Skeletal muscle satellite cell (primary cell): Measurements from ENCODE around the gene FRMD3.
A peak's percentile ranks its signal among the peaks of the same experiment; 100 is the strongest.

ENCODE experiments used
- H3K27me3 ChIP-seq: 2 replicates; pipeline ENCODE4 v1.7.0; 2013; ENCODE audit warnings: low read length; ENCODE audit not compliant: control insufficient read depth, insufficient read depth
- H3K36me3 ChIP-seq: 2 replicates; pipeline ENCODE4 v1.7.0; 2013; ENCODE audit warnings: mild to moderate bottlenecking, control low read depth, low read length; ENCODE audit not compliant: insufficient read depth
- H3K4me1 ChIP-seq: 2 replicates; pipeline ENCODE4 v1.7.0; 2013; ENCODE audit warnings: low read length; ENCODE audit not compliant: control insufficient read depth, insufficient read depth
- H3K4me2 ChIP-seq: 2 replicates; pipeline ENCODE4 v1.7.0; 2013; ENCODE audit warnings: mild to moderate bottlenecking, low read length
- H3K4me3 ChIP-seq: 2 replicates; pipeline ENCODE4 v1.7.0; 2013; ENCODE audit warnings: low read length
- H3K9ac ChIP-seq: 2 replicates; pipeline ENCODE4 v1.7.0; 2013; ENCODE audit warnings: mild to moderate bottlenecking, low read depth, low read length, moderate library complexity
- H3K9me3 ChIP-seq: replicated peaks from 2 replicates; pipeline ENCODE4 v1.7.0; 2013; ENCODE audit warnings: mild to moderate bottlenecking, control low read depth, low read length

The FRMD3 gene

GRCh38 chr9:83557317-83557716, 19.1 kb upstream of the FRMD3 start:
- H3K4me2 ChIP-seq = no peak overlapping the region
- H3K9me3 ChIP-seq = no peaks in the 10 kb centered on the region
- no peaks in the 10 kb centered on the region for H3K36me3 ChIP-seq
- no peaks in the 10 kb centered on the region for H3K27me3 ChIP-seq
- H3K4me3 ChIP-seq = no peak overlapping the region
- no peaks in the 10 kb centered on the region for H3K4me1 ChIP-seq
- H3K9ac ChIP-seq = no peak overlapping the region

DNA sequence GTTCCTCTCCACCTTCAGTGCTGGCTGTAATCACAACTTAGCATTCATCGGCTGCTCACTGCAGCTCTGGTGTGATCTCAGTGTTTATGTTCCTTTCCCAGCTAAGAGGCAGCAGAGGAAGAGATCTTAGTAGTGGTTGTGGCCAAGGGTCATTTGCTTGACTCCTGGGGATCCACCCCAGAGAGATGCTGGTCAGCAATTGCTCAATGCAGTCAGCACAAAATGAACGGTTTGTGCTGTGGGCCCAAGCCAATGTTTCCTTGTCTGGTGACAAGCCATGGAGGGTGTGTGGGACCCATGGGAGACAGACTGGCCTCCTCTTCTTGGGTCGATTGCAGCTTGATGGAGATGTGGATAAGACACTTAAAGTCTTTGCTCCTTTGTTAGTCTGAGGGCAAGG, 16.1 kb upstream of the FRMD3 start:
- no peaks in the 10 kb centered on the region for H3K9me3 ChIP-seq
- H3K4me2 ChIP-seq = no peak overlapping the region
- H3K9ac ChIP-seq = no peak overlapping the region
- H3K27me3 ChIP-seq = no peaks in the 10 kb centered on the region
- no peak overlapping the region for H3K4me3 ChIP-seq
- no peaks in the 10 kb centered on the region for H3K36me3 ChIP-seq
- H3K4me1 ChIP-seq = no peaks in the 10 kb centered on the region

GRCh38 chr9:83544002-83544698, 5.9 kb upstream of the FRMD3 start:
- no peak overlapping the region for H3K9ac ChIP-seq
- no peaks in the 10 kb centered on the region for H3K4me1 ChIP-seq
- no peaks in the 10 kb centered on the region for H3K36me3 ChIP-seq
- H3K4me3 ChIP-seq = no peak overlapping the region
- H3K9me3 ChIP-seq = no peaks in the 10 kb centered on the region
- no peaks in the 10 kb centered on the region for H3K27me3 ChIP-seq
- no peak overlapping the region for H3K4me2 ChIP-seq

DNA sequence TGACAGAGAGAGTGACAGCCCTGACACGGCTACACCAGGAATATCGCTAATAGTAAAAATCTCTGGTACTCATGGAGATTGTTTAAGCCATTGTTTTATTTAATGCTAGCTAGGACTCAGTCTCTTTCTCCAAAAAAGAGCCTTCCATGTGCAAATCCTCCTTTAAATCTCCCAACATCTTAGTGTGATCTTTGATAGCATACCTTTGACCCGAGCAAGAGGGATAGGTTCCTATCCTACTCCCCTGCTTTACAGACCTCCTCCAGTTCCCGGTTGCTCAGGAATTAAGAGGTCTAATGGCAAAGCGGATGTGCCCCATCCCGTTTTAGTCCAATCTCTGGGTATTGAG, 663 bp upstream of the FRMD3 start:
- no peaks in the 10 kb centered on the region for H3K36me3 ChIP-seq
- peak overlapping the region; percentile 79 for H3K4me2 ChIP-seq
- no peaks in the 10 kb centered on the region for H3K9me3 ChIP-seq
- peak overlapping the region; percentile 2 for H3K9ac ChIP-seq
- peak overlapping the region; percentile 77 for H3K4me3 ChIP-seq
- peaks cover 22% of the 10 kb centered on the region for H3K27me3 ChIP-seq
- H3K4me1 ChIP-seq = peaks cover 10% of the 10 kb centered on the region

GRCh38 chr9:83537331-83538171, 650 bp downstream of the FRMD3 start:
- Histone ChIP-seq H3K27me3 (peaks cover 22% of the 10 kb centered on the region), H3K4me3 (peak overlapping the region; percentile 77), H3K4me2 (peak overlapping the region; percentile 79), H3K4me1 (peaks cover 10% of the 10 kb centered on the region), H3K9me3 (no peaks in the 10 kb centered on the region), H3K9ac (peak overlapping the region; percentile 44), H3K36me3 (no peaks in the 10 kb centered on the region)

- H3K4me1 ChIP-seq = peaks cover 10% of the 10 kb centered on the region
- no peak overlapping the region for H3K4me3 ChIP-seq
- H3K27me3 ChIP-seq = peaks cover 22% of the 10 kb centered on the region
- H3K9me3 ChIP-seq = no peaks in the 10 kb centered on the region
- H3K36me3 ChIP-seq = no peaks in the 10 kb centered on the region
- no peak overlapping the region for H3K9ac ChIP-seq
- H3K4me2 ChIP-seq = no peak overlapping the region
Measured at GRCh38 chr9:83536332-83536731, 1.9 kb downstream of the FRMD3 start.

DNA sequence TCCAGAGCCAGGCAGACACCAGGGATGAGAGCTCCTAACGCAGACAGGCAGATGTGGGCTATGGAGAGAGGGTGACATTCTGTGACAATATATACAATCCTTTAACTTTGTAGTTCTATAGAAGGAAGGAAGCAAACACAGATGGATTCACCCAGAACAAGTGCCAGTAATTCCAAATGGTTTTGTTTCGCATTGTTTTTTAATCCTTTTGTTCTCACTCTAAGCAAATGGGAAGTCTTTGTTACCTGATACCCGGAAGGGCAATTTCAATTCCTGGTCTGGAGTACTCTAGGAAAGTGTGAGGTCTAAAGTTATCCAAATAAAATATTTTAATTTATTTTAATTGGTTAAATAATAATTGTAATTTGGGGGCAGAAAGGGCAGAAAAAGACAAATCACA, 2.5 kb downstream of the FRMD3 start:
- no peak overlapping the region for H3K9ac ChIP-seq
- no peak overlapping the region for H3K4me3 ChIP-seq
- peaks cover 22% of the 10 kb centered on the region for H3K27me3 ChIP-seq
- no peaks in the 10 kb centered on the region for H3K9me3 ChIP-seq
- H3K4me1 ChIP-seq = peaks cover 10% of the 10 kb centered on the region
- H3K36me3 ChIP-seq = no peaks in the 10 kb centered on the region
- H3K4me2 ChIP-seq = no peak overlapping the region

DNA sequence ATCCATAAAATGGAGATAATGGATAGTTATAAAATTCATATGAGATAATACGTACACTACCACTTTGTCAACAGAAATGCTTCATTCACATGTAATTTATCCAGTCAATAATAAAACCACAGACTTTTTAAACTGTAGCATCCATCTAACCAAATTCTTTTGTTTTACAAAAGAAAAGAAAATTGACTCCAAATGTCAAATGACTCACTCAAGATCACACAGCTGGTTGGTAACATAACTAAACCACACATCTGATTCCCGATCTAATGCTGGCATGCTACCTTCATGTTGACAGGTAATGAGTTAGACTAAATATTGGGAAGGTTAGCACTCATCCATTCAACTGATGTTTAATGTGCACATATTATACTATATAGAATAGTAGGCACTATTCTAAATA, 4.9 kb downstream of the FRMD3 start:
- H3K9me3 ChIP-seq = no peaks in the 10 kb centered on the region

GRCh38 chr9:83526901-83527300, 11.3 kb downstream of the FRMD3 start:
- no peaks in the 10 kb centered on the region for H3K9me3 ChIP-seq
- no peaks in the 10 kb centered on the region for H3K4me1 ChIP-seq
- H3K4me2 ChIP-seq = no peak overlapping the region
- no peak overlapping the region for H3K4me3 ChIP-seq
- H3K9ac ChIP-seq = no peak overlapping the region
- no peaks in the 10 kb centered on the region for H3K27me3 ChIP-seq
- H3K36me3 ChIP-seq = no peaks in the 10 kb centered on the region

More for the DNA sequence above, 4.9 kb downstream of the FRMD3 start:
- peaks cover 10% of the 10 kb centered on the region for H3K4me1 ChIP-seq
- no peak overlapping the region for H3K4me2 ChIP-seq
- no peak overlapping the region for H3K9ac ChIP-seq
- no peaks in the 10 kb centered on the region for H3K36me3 ChIP-seq
- no peak overlapping the region for H3K4me3 ChIP-seq
- H3K27me3 ChIP-seq = peaks cover 22% of the 10 kb centered on the region

GRCh38 chr9:83526211-83526610, 12.0 kb downstream of the FRMD3 start:
- Histone ChIP-seq H3K9me3 (no peaks in the 10 kb centered on the region), H3K4me3 (no peak overlapping the region), H3K27me3 (no peaks in the 10 kb centered on the region), H3K4me2 (no peak overlapping the region), H3K9ac (no peak overlapping the region), H3K4me1 (no peaks in the 10 kb centered on the region), H3K36me3 (no peaks in the 10 kb centered on the region)

- Histone ChIP-seq H3K4me1 (no peaks in the 10 kb centered on the region), H3K36me3 (no peaks in the 10 kb centered on the region), H3K9ac (no peak overlapping the region), H3K9me3 (no peaks in the 10 kb centered on the region), H3K27me3 (no peaks in the 10 kb centered on the region), H3K4me2 (no peak overlapping the region), H3K4me3 (no peak overlapping the region)
Measured at GRCh38 chr9:83523684-83524083, 14.5 kb downstream of the FRMD3 start.

- H3K4me3 ChIP-seq = no peak overlapping the region
- no peaks in the 10 kb centered on the region for H3K27me3 ChIP-seq
- H3K4me2 ChIP-seq = no peak overlapping the region
- no peaks in the 10 kb centered on the region for H3K4me1 ChIP-seq
- H3K9me3 ChIP-seq = no peaks in the 10 kb centered on the region
- no peaks in the 10 kb centered on the region for H3K36me3 ChIP-seq
- no peak overlapping the region for H3K9ac ChIP-seq
Measured at GRCh38 chr9:83521411-83521810, 16.8 kb downstream of the FRMD3 start.
